ENCODE results near the gene RBMS1.

Gene RBMS1

DNA sequence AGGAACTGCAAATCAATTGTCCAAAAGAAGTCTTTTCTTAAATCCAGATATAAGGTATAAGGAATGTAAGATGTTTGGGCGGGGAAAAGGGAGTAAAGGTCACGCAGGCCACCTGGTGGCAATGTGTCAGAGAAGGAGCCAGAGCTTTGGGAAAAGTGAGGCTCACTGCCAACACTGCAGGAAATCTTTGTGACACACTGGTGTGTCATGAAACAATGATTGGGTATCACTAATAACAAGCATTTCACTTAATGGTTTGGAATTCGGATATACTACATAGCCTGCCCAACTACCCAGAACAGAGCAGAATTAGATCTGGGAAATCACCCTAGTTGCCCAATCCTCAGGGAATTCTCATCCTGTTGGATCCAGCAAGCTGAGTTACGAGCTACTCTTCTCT is 61.0 kb downstream of the RBMS1 start:
- Histone ChIP-seq H3K4me3 (ENCODE audit: low read length) (no peak overlapping the region), H3K9me2 (replicated peaks; ENCODE audit: control insufficient read depth, low read length) (no peaks in the 10 kb centered on the region), H3K36me3 (ENCODE audit: control insufficient read depth, low read length) (no peaks in the 10 kb centered on the region), H4K20me1 (ENCODE audit: control insufficient read depth, insufficient read depth, low read depth, low read length) (no peaks in the 10 kb centered on the region), H3K4me1 (ENCODE audit: control insufficient read depth, low read length) (peaks cover 24% of the 10 kb centered on the region), H3F3A (ENCODE audit: control insufficient read depth, insufficient read depth) (no peaks in the 10 kb centered on the region), H3K27me3 (ENCODE audit: control insufficient read depth, low read length) (peaks cover 10% of the 10 kb centered on the region), H3K27ac (ENCODE audit: low read depth, low read length) (no peak overlapping the region), H3K9me3 (ENCODE audit: control insufficient read depth, insufficient read depth, low read length) (no peaks in the 10 kb centered on the region), H3K4me2 (ENCODE audit: low read length) (no peak overlapping the region), H3K79me2 (ENCODE audit: control insufficient read depth, low read length) (no peaks in the 10 kb centered on the region)
- TF ChIP-seq, protein P1, sequence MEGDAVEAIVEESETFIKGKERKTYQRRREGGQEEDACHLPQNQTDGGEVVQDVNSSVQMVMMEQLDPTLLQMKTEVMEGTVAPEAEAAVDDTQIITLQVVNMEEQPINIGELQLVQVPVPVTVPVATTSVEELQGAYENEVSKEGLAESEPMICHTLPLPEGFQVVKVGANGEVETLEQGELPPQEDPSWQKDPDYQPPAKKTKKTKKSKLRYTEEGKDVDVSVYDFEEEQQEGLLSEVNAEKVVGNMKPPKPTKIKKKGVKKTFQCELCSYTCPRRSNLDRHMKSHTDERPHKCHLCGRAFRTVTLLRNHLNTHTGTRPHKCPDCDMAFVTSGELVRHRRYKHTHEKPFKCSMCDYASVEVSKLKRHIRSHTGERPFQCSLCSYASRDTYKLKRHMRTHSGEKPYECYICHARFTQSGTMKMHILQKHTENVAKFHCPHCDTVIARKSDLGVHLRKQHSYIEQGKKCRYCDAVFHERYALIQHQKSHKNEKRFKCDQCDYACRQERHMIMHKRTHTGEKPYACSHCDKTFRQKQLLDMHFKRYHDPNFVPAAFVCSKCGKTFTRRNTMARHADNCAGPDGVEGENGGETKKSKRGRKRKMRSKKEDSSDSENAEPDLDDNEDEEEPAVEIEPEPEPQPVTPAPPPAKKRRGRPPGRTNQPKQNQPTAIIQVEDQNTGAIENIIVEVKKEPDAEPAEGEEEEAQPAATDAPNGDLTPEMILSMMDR (IDR thresholded peaks at IDR 0.05; ENCODE audit: low read depth, low read length, poor library complexity, severe bottlenecking): no peak
- TF ChIP-seq EZH2phosphoT487 (IDR thresholded peaks at IDR 0.05; ENCODE audit: borderline replicate concordance, low read length): no peak

DNA sequence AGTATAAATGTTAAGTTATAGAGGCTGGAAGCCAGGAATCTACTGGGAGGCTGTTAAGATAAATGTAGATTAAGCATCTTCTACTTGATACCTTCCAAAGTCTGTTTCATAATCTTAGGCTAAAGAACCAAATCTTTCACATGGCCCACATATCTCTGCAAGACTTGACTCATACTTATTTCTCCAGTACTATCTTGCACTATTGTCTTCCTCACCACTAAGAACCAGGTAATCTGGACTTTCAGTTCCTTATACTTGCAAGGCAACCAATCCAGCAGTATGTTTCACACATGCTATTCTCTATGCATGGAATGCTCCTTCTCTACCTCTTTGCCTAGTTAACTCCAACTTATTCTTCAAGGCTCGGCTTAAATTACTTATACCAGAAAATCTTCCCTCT is 62.2 kb downstream of the RBMS1 start:
- no peaks in the 10 kb centered on the region for H3K36me3 ChIP-seq (ENCODE audit: control insufficient read depth, low read length)
- no peak overlapping the region for H3K27ac ChIP-seq (ENCODE audit: low read depth, low read length)
- no peak overlapping the region for H3K4me3 ChIP-seq (ENCODE audit: low read length)
- H3K9me2 ChIP-seq (replicated peaks; ENCODE audit: control insufficient read depth, low read length): no peaks in the 10 kb centered on the region
- TF ChIP-seq EZH2phosphoT487 (IDR thresholded peaks at IDR 0.05; ENCODE audit: borderline replicate concordance, low read length): no peak
- TF ChIP-seq, protein P1 (IDR thresholded peaks at IDR 0.05; ENCODE audit: low read depth, low read length, poor library complexity, severe bottlenecking): no peak
- no peaks in the 10 kb centered on the region for H4K20me1 ChIP-seq (ENCODE audit: control insufficient read depth, insufficient read depth, low read depth, low read length)
- H3F3A ChIP-seq (ENCODE audit: control insufficient read depth, insufficient read depth): no peaks in the 10 kb centered on the region
- peaks cover 10% of the 10 kb centered on the region for H3K27me3 ChIP-seq (ENCODE audit: control insufficient read depth, low read length)
- H3K4me2 ChIP-seq (ENCODE audit: low read length): no peak overlapping the region
- no peaks in the 10 kb centered on the region for H3K79me2 ChIP-seq (ENCODE audit: control insufficient read depth, low read length)
- H3K9me3 ChIP-seq (ENCODE audit: control insufficient read depth, insufficient read depth, low read length): no peaks in the 10 kb centered on the region
- peaks cover 26% of the 10 kb centered on the region for H3K4me1 ChIP-seq (ENCODE audit: control insufficient read depth, low read length)

DNA sequence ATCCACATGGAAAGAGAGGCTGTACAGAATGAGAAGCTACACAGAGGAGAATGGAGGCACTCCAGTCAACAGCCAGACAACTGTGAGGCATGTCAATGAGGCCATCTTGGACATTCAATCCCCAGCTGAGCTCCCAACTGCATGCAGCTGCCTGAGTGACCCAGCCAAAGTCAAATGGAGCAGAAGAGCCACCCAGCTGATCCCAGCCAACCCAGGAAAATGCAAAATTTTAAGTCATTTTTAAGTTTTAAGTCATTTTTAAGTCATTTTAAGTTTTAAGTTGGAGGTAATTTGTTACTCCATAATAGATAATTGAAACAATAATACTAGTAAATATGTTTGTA is 63.6 kb downstream of the RBMS1 start:
- Histone ChIP-seq H3K4me1 (ENCODE audit: control insufficient read depth, low read length) (peaks cover 26% of the 10 kb centered on the region), H3K27ac (ENCODE audit: low read depth, low read length) (no peak overlapping the region), H3K79me2 (ENCODE audit: control insufficient read depth, low read length) (no peaks in the 10 kb centered on the region), H4K20me1 (ENCODE audit: control insufficient read depth, insufficient read depth, low read depth, low read length) (no peaks in the 10 kb centered on the region), H3K36me3 (ENCODE audit: control insufficient read depth, low read length) (no peaks in the 10 kb centered on the region), H3F3A (ENCODE audit: control insufficient read depth, insufficient read depth) (no peaks in the 10 kb centered on the region), H3K27me3 (ENCODE audit: control insufficient read depth, low read length) (peaks cover 4% of the 10 kb centered on the region; the same call in 1 of the 2 replicates), H3K4me3 (ENCODE audit: low read length) (no peak overlapping the region), H3K9me3 (ENCODE audit: control insufficient read depth, insufficient read depth, low read length) (no peaks in the 10 kb centered on the region), H3K9me2 (replicated peaks; ENCODE audit: control insufficient read depth, low read length) (no peaks in the 10 kb centered on the region), H3K4me2 (ENCODE audit: low read length) (no peak overlapping the region)
- no peak for TF ChIP-seq EZH2phosphoT487 (IDR thresholded peaks at IDR 0.05; ENCODE audit: borderline replicate concordance, low read length)
- TF ChIP-seq, protein P1 (IDR thresholded peaks at IDR 0.05; ENCODE audit: low read depth, low read length, poor library complexity, severe bottlenecking): no peak

Measured in DOHH2 (cell line).